Measurements from ENCODE around the gene HRCT1.

The HRCT1 gene

GRCh38 chr9:35938474-35939356, 32.7 kb downstream of the HRCT1 start:
- no peak overlapping the region for H3K4me3 Mint-ChIP-seq
- H3K4me1 Mint-ChIP-seq, result peaks cover 43% of the 10 kb centered on the region
- H3K27ac Mint-ChIP-seq, result no peak overlapping the region
- H3K36me3 Mint-ChIP-seq (ENCODE audit: low read depth), result peaks cover 1% of the 10 kb centered on the region
- no peak for ATAC-seq
- H3K9me3 Mint-ChIP-seq, result peaks cover 7% of the 10 kb centered on the region
- no peaks in the 10 kb centered on the region for H3K27me3 Mint-ChIP-seq
- no peak for DNase-seq

DNA sequence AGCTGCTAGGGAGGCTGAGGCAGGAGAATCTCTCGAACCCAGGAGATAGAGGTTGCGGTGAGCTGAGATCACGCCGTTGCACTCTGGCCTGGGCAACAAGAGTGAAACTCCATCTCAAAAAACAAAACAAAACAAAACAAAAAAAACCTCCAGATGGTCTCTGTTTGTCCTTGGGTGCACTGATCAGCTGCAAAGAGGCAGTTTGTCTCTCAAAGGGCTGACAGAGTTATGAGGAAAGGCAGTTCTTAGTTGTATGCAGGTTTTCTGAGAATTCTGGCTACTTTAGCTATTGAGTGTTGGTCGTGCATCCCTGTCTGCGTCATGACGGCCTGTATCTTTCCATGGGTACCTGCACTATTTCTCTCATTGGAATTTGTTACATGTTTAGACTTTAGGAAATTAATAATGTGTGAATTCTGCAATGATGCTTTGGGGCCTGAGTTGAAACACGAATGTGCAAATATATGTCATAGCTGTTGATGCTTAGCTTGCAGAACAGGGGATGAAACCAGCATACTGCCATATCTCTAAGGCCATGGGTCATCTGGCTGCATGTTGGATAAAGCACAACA, 33.8 kb downstream of the HRCT1 start:
- Mint-ChIP-seq H3K36me3 (ENCODE audit: low read depth) (peaks cover 1% of the 10 kb centered on the region), H3K4me1 (peaks cover 41% of the 10 kb centered on the region), H3K27me3 (no peaks in the 10 kb centered on the region), H3K9me3 (peaks cover 7% of the 10 kb centered on the region), H3K27ac (no peak overlapping the region), H3K4me3 (no peak overlapping the region)
- ATAC-seq, result no peak
- no peak for DNase-seq

- H3K9me3 Mint-ChIP-seq, result peaks cover 7% of the 10 kb centered on the region
- H3K36me3 Mint-ChIP-seq (ENCODE audit: low read depth), result peaks cover 1% of the 10 kb centered on the region
- no peak overlapping the region for H3K27ac Mint-ChIP-seq
- H3K27me3 Mint-ChIP-seq, result no peaks in the 10 kb centered on the region
- peak; percentile 59 for ATAC-seq
- peaks cover 43% of the 10 kb centered on the region for H3K4me1 Mint-ChIP-seq
- peak overlapping the region; percentile 3 for H3K4me3 Mint-ChIP-seq
- DNase-seq, result no peak
Measured at GRCh38 chr9:35940458-35941407, 34.7 kb downstream of the HRCT1 start.

DNA sequence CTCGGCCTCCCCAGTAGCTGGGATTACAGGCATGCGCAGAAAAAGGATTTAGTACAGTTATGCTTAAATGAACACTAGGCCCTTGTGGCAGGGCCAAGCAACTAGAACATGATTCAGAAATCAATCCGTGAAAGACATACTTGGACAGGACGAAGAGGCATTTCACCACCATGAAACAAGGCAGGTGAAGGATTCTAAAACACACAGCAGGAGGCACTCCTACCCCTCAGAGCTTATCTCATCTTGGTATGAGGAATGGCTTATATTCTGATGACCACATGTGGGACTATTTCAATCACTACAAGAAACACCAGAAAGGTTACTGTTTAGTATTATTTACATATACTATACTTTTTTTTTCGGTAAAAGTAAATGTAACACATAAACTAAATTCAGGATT, 36.3 kb downstream of the HRCT1 start:
- Mint-ChIP-seq H3K4me1 (peaks cover 42% of the 10 kb centered on the region), H3K27me3 (no peaks in the 10 kb centered on the region), H3K36me3 (ENCODE audit: low read depth) (no peaks in the 10 kb centered on the region), H3K27ac (no peak overlapping the region), H3K9me3 (peaks cover 2% of the 10 kb centered on the region), H3K4me3 (no peak overlapping the region)
- ATAC-seq (no peak), DNase-seq (no peak)

DNA sequence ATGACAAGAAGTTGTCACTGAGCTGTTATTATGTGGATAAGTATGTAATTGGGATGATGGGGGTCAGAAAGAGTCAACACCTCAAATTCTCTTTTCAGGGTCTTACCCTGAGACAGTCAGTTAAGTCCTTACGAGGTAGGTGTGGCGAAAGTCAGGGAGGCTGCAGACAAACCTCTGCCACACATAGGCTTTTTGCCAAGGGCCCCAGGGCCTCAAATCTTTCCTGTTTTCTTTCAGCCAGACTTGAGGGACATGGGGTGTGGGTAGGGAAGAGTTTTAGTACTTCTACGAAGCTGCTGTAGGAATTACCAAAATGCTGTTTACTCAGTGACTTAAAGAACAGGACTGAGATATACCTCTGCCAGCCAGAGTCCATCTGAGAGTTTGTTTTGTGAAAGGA, 38.2 kb downstream of the HRCT1 start:
- ATAC-seq (no peak), DNase-seq (no peak)
- H3K27ac Mint-ChIP-seq, result no peak overlapping the region
- H3K9me3 Mint-ChIP-seq, result no peaks in the 10 kb centered on the region
- no peak overlapping the region for H3K4me3 Mint-ChIP-seq
- H3K27me3 Mint-ChIP-seq, result no peaks in the 10 kb centered on the region
- H3K36me3 Mint-ChIP-seq (ENCODE audit: low read depth), result no peaks in the 10 kb centered on the region
- H3K4me1 Mint-ChIP-seq, result peaks cover 29% of the 10 kb centered on the region

- Mint-ChIP-seq H3K27me3 (no peaks in the 10 kb centered on the region), H3K27ac (no peak overlapping the region), H3K4me1 (peaks cover 25% of the 10 kb centered on the region), H3K36me3 (ENCODE audit: low read depth) (no peaks in the 10 kb centered on the region), H3K9me3 (no peaks in the 10 kb centered on the region), H3K4me3 (no peak overlapping the region)
- DNase-seq, result no peak
- no peak for ATAC-seq
Measured at GRCh38 chr9:35944841-35945240, 38.8 kb downstream of the HRCT1 start.

DNA sequence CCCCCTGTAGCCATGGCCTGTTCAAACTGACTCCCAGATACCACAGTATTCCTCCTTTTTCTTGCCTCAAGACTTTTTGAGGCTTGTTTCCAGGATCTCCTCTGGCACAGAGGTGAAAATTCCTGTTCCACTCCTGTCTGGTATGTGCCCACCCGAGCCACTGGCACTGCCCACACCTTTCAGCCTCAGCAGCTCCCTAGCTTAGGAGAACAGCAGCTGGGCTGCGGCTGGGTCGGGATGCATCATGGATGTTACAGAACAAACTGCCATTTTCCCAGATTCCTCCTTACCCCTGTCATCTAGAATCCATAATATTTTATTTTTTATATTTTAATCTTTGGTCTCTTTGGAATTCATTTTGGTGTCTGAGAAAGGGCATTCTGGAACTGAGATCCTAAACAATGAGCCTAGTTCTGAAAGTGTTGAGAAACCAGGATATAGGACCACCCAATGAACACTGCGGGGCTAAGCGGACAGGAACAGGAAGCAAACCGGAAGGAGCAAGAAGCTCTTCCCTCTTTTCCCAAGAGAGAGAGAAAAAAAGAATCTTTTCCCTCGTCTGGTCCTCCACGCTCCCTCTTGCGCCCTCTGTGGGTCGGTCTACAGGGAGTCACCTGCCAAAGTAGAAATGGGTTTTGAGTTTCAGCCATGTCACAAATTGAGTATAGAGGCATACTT, 39.5 kb downstream of the HRCT1 start:
- peaks cover 19% of the 10 kb centered on the region for H3K4me1 Mint-ChIP-seq
- no peak overlapping the region for H3K27ac Mint-ChIP-seq
- DNase-seq, result peak; percentile 79
- H3K27me3 Mint-ChIP-seq, result no peaks in the 10 kb centered on the region
- peak; percentile 65 for ATAC-seq
- H3K36me3 Mint-ChIP-seq (ENCODE audit: low read depth), result no peaks in the 10 kb centered on the region
- H3K9me3 Mint-ChIP-seq, result no peaks in the 10 kb centered on the region
- H3K4me3 Mint-ChIP-seq, result peak overlapping the region; percentile 42

DNA sequence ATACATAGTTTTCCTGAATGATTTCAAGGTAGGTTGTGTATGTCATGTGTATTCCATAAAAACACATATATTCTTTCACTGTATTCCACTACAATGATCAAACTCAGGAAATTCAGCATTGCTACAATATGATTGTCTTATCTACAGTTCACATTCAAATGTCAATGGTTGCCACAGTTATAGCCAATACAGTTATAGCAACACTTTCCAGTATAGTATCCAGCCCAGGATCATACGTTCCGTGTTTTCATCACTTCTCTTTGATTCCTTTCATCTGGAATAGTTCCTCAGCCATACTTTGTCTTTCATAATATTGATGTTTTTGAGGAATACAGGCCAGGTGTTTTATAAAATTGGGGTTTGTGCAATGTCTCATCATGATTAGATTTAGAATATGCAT, 42.4 kb downstream of the HRCT1 start:
- H3K4me3 Mint-ChIP-seq, result no peak overlapping the region
- no peak overlapping the region for H3K27ac Mint-ChIP-seq
- H3K36me3 Mint-ChIP-seq (ENCODE audit: low read depth), result no peaks in the 10 kb centered on the region
- peaks cover 5% of the 10 kb centered on the region for H3K4me1 Mint-ChIP-seq
- peaks cover 4% of the 10 kb centered on the region for H3K27me3 Mint-ChIP-seq
- H3K9me3 Mint-ChIP-seq, result no peaks in the 10 kb centered on the region
- ATAC-seq (no peak), DNase-seq (no peak)

GRCh38 chr9:35948901-35949318, 42.9 kb downstream of the HRCT1 start:
- no peaks in the 10 kb centered on the region for H3K9me3 Mint-ChIP-seq
- ATAC-seq (no peak), DNase-seq (no peak)
- H3K4me1 Mint-ChIP-seq, result peaks cover 5% of the 10 kb centered on the region
- H3K27ac Mint-ChIP-seq, result no peak overlapping the region
- H3K36me3 Mint-ChIP-seq (ENCODE audit: low read depth), result no peaks in the 10 kb centered on the region
- H3K27me3 Mint-ChIP-seq, result peaks cover 4% of the 10 kb centered on the region
- no peak overlapping the region for H3K4me3 Mint-ChIP-seq

- no peaks in the 10 kb centered on the region for H3K36me3 Mint-ChIP-seq (ENCODE audit: low read depth)
- no peak overlapping the region for H3K4me3 Mint-ChIP-seq
- H3K27me3 Mint-ChIP-seq, result peaks cover 10% of the 10 kb centered on the region
- H3K4me1 Mint-ChIP-seq, result no peaks in the 10 kb centered on the region
- H3K27ac Mint-ChIP-seq, result no peak overlapping the region
- H3K9me3 Mint-ChIP-seq, result no peaks in the 10 kb centered on the region
- ATAC-seq, result no peak
- DNase-seq, result no peak
Measured at GRCh38 chr9:35951736-35952135, 45.7 kb downstream of the HRCT1 start.

DNA sequence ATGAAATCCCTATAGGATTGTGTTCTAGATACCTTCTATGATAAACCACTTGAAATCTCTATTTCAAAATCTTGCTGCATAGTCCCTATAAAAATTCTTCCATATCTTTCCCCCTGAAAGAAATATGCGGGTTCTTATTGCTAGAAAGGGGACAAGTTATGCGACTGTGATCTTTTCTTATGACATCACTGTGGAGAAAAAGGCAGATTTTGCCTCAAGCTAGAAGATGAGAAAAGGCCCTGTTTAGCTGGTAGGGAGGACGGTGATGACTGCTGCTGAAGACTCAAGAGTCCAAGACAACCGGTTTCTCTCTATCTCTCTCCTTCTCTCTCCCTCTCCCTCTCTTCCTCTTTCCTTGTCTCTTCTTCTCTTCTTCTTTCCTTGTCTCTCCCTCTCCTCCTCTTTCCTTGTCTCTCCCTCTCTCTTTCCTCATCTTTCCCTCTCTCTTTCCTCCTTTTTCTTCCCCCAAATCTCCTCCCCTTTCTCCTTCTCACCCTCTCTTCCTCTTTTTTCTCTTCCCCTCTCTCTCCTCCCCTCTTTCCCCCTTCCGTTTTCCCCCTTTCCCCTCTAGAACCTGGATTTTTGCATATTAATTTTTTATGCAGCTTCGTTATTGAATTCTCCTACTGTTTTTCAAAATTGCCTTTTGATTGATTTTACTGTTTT, 46.7 kb downstream of the HRCT1 start:
- Mint-ChIP-seq H3K4me3 (no peak overlapping the region), H3K9me3 (no peaks in the 10 kb centered on the region), H3K27me3 (peaks cover 10% of the 10 kb centered on the region), H3K36me3 (ENCODE audit: low read depth) (no peaks in the 10 kb centered on the region), H3K27ac (no peak overlapping the region), H3K4me1 (no peaks in the 10 kb centered on the region)
- ATAC-seq (no peak), DNase-seq (no peak)

DNA sequence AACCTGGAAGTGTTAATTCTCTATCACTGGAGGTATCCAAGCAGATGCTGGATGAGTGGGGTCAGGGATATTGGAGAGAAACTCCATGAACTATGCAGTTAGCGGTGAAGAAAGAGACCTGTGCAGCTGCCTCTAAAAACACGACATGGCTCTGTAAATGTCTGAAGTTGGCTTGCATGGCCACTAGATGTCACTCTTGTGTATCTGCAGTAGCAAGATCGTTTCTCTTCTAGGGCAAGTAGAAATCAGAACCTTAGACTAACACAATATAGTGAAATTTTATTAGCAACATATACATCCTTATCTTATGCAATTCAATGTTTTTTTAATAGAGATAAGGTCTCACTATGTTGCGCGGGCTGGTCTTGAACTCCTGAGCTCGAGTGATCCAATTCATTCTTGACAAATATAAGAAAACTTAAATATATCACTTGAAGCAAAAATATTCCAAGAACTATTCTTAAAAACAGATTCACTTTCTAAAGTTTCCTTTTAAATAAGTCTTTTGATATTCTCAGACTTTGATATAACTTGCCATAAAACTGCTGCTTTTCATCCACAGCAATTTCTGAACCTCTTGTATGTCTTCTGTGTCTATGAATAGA, 49.0 kb downstream of the HRCT1 start:
- Mint-ChIP-seq H3K9me3 (no peaks in the 10 kb centered on the region), H3K27me3 (peaks cover 11% of the 10 kb centered on the region), H3K36me3 (ENCODE audit: low read depth) (no peaks in the 10 kb centered on the region), H3K4me1 (no peaks in the 10 kb centered on the region), H3K27ac (no peak overlapping the region), H3K4me3 (no peak overlapping the region)
- ATAC-seq (no peak), DNase-seq (peak; percentile 38)

GRCh38 chr9:35956651-35957050, 50.6 kb downstream of the HRCT1 start:
- H3K36me3 Mint-ChIP-seq (ENCODE audit: low read depth), result no peaks in the 10 kb centered on the region
- ATAC-seq, result no peak
- no peaks in the 10 kb centered on the region for H3K9me3 Mint-ChIP-seq
- H3K27me3 Mint-ChIP-seq, result peaks cover 12% of the 10 kb centered on the region
- no peaks in the 10 kb centered on the region for H3K4me1 Mint-ChIP-seq
- no peak overlapping the region for H3K27ac Mint-ChIP-seq
- DNase-seq, result no peak
- H3K4me3 Mint-ChIP-seq, result no peak overlapping the region
